Fibroblast of mammary gland (primary cell): ENCODE data around the gene BIN1.

Experiments used
- DNase-seq: peaks from one replicate; pipeline ENCODE4 v3.0.0-alpha.2; 2010; ENCODE audit warnings: low read depth
- H3K4me3 ChIP-seq: 2 replicates; pipeline ENCODE4 v1.5.1; 2011; ENCODE audit warnings: low read depth, mild to moderate bottlenecking, low read length, moderate library complexity; ENCODE audit not compliant: control insufficient read depth
- TF ChIP-seq, protein P1 (sequence below): conservative IDR thresholded peaks from 2 replicates; pipeline ENCODE4 v1.5.1; 2011; ENCODE audit warnings: low read depth, low read length, inconsistent platforms; ENCODE audit not compliant: control insufficient read depth, insufficient read depth

The BIN1 gene

DNA sequence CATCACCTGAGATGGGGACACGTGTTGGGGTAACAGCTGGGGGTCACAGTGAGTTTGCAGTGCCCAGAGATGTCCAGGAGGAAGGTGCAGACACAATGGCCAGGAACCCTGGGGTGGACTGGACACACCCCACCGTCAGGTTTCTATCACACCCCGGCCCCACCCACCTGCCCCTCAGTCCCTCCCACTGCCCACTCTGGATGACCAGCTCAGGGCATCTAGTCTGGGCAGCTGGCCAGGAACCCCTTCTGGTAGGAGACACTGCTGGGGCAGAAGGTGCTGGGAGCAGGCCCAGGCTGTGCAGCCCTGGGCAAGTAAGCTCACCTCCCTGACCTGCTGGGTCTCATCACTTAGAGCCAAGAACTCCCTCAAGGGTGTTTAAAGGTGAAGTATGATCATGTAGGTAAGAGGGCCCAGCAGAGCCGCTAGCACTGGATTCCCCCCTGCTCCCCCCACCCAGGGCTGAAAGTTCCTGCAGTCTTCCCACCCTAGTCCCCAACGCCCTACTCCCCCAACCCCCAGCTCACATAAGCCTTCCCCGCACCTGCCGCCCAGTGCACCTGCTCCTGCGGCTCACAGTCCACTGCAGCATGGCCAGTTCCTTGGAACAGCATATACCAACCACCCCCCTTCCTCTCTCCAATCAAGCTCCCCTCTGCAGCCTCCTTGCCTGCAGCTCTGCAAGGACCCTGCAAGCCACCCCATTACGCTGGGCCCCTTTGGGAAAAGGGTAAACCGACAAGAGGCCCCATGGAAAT lies 17.3 kb downstream of the BIN1 start:
- no peak for DNase-seq
- no peak overlapping the region for H3K4me3 ChIP-seq
- TF ChIP-seq, protein P1, sequence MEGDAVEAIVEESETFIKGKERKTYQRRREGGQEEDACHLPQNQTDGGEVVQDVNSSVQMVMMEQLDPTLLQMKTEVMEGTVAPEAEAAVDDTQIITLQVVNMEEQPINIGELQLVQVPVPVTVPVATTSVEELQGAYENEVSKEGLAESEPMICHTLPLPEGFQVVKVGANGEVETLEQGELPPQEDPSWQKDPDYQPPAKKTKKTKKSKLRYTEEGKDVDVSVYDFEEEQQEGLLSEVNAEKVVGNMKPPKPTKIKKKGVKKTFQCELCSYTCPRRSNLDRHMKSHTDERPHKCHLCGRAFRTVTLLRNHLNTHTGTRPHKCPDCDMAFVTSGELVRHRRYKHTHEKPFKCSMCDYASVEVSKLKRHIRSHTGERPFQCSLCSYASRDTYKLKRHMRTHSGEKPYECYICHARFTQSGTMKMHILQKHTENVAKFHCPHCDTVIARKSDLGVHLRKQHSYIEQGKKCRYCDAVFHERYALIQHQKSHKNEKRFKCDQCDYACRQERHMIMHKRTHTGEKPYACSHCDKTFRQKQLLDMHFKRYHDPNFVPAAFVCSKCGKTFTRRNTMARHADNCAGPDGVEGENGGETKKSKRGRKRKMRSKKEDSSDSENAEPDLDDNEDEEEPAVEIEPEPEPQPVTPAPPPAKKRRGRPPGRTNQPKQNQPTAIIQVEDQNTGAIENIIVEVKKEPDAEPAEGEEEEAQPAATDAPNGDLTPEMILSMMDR, result no peak

- DNase-seq, result no peak
- TF ChIP-seq, protein P1, result no peak
- no peak overlapping the region for H3K4me3 ChIP-seq
Observed at GRCh38 chr2:127088706-127089105, 18.2 kb downstream of the BIN1 start.

DNA sequence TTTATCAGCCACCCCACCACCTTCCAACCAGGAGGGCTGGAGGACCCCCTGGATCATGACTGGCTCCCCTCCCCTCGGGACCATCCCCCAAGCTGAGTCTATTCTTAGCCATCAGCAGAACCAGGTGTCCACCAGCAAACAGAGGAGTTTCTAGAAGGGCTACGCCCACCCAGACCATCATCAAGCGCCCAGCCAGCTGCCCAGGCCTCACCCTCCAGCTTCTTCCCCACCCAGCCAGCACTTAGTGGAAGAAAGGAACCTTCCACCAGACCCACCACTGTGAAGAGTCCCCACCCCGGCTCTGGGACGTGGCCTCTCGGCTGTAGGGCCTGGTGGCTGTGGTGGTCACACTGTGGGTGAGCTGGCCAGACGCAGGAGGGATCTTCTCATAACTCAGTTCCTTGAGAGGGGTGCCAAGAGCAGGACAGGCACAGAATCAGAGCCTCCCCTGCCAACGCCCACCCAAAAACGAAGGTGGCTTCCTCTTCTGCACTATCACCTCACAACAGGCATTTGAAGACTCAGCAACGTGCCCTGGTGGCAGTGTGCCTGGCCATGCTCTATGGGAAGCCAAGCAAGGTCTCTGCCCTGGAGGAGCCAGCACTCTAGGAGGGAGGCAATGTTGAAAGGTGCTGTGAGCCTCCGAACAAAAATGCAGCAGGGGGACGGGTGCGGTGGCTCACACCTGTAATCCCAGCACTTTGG lies 19.0 kb downstream of the BIN1 start:
- H3K4me3 ChIP-seq, result peak overlapping the region; percentile 15
- TF ChIP-seq, protein P1, result no peak
- DNase-seq, result no peak

DNA sequence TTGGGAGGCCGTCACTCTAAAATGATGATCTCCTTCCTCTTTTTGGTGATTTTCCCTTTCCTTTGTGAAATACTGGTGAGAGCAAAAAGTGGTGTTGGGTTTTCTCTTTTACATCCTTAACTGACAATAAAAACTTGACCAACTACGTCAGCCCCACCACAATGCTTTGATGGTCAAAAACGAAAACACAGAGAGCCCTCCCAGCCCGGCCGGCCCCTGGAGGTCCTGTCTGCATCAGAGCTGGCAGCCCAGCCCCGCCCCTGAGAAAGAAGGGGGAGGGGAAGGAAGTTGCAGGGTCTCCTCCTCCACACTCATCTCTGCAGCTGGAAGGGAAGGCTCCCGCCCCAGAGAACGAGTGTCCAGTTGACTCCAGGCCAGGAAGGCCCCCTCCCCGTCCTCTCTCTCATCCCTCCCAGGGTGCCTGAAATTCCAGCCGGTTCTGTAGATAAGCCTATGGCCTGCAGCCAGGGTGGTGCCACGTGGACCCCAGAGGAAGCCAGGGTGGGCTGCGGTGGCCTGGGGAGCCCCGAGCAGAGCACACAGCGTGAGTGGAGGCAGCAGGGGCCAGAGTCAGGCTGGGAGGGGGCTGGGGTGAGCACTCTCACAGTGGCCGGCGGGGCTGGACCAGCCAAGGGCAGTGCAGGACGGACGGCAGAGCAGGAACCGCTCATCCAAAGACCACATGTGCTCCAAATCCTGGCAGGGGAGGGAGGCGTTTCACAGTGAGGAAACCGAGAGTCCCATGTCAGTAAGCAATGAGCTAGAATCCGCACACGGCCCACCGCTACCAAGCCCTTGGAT lies 19.8 kb downstream of the BIN1 start:
- peak; percentile 93 for DNase-seq
- H3K4me3 ChIP-seq, result peak overlapping the region; percentile 15
- TF ChIP-seq, protein P1, result no peak

DNA sequence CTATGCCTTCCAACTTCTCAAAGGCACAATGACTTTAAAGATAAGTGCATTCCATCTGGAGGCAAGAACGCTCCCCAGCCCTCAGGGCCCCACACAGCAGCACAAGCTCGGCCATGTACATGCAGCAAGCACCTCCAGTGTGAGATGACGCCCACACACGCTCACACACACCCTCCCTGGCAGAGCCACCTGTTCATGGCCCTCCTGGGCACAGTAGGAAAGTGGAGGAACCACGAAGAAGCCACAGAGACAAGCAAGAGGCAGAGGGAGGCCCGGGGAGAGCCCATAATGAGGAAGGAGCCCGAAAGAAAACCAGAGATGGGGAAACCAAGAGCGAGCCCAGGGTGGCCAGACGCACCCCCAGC lies 21.7 kb downstream of the BIN1 start:
- TF ChIP-seq, protein P1, result no peak
- H3K4me3 ChIP-seq, result no peak overlapping the region
- DNase-seq, result no peak

DNA sequence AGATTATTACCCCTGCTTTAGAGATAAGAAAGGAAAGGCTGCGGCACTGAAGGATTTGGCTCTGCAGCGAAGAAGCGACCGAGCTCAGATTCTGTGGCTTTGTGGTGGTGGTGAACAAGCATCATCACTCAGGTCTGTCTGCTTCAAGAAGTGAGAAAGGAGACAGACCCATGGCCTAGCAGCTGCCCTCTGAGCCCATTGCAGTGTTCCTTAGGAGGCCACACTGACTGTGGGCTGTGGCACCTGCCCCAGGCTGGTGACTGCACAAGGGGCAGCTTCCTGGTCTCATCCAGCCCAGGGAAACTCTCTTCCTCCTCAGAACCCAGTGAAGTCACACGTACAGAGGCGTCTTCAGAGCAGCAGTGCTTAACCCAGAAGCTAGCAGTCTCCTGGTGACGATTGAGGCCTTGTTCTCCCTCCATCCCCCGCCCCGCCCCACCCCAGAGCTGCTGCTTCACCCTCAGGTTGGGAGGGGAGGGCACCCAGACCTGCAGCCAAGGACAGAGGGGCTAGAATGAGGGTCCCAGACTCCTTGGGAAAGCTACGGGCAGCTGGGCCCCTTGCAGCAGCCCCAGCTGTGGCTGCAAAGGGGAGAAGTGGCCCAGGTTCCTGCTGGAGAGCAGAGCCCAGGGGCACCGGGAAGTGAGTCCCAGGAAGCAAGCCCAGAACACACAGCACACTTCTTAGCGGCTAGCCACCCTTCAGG lies 22.2 kb downstream of the BIN1 start:
- TF ChIP-seq, protein P1, result no peak
- H3K4me3 ChIP-seq, result peak overlapping the region; percentile 23
- peak; percentile 55 for DNase-seq
